AG04449 (cell line): ENCODE results near the gene SLC1A6.
"Not testable (repeated sequence)": the region's sequence is repeated elsewhere in the genome, so short reads cannot be mapped to it uniquely, and the experiment has no call there.

Experiments used
- CTCF ChIA-PET: fragments of 350-600 bp; formaldehyde crosslinking; extraction: SDS; loops from one replicate; lab custom pipeline; 2021; ENCODE audit warnings: antibody characterized with exemption; lab: Yijun Ruan, JAX
- POLR2A ChIA-PET: fragments of 400-600, 350-600 bp; formaldehyde crosslinking; extraction: SDS; loops from one replicate; lab custom pipeline; 2020; ENCODE audit warnings: antibody characterized with exemption, inconsistent platforms; lab: Yijun Ruan, JAX
- DNase-seq: peaks from one replicate; pipeline ENCODE4 v3.0.0-alpha.2; 2010; ENCODE audit warnings: low read depth, low spot score
- H3K4me3 ChIP-seq: 2 replicates; pipeline ENCODE4 v1.5.1; 2011; ENCODE audit warnings: low read depth, mild to moderate bottlenecking, control low read depth, low read length
- TF ChIP-seq, protein P1 (sequence below): IDR thresholded peaks from one replicate; pipeline ENCODE4 v1.5.1; 2011; ENCODE audit warnings: mild to moderate bottlenecking, moderate library complexity, low read length, control low read depth, inconsistent platforms; ENCODE audit not compliant: insufficient read depth; ENCODE audit errors: missing control alignments

The SLC1A6 gene

DNA sequence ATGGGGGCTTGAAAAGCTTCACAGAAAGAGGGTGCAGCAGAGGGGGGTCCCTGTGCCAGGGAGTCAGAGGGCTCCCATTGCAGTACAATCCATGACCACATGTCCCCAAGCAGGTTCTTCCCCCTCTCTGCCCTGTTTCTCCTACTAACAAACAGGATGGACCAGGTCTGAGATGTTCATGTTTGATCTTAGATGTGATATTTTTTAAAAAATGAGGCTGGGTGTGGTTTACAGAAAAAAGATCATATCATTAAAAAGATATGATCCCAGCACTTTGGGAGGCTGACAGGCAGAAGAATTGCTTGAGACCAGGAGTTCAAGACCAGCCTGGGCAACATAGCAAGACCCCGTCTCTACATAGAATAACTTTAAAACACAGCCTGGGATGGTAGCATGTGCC lies 29.2 kb downstream of the SLC1A6 start:
- TF ChIP-seq, protein P1, sequence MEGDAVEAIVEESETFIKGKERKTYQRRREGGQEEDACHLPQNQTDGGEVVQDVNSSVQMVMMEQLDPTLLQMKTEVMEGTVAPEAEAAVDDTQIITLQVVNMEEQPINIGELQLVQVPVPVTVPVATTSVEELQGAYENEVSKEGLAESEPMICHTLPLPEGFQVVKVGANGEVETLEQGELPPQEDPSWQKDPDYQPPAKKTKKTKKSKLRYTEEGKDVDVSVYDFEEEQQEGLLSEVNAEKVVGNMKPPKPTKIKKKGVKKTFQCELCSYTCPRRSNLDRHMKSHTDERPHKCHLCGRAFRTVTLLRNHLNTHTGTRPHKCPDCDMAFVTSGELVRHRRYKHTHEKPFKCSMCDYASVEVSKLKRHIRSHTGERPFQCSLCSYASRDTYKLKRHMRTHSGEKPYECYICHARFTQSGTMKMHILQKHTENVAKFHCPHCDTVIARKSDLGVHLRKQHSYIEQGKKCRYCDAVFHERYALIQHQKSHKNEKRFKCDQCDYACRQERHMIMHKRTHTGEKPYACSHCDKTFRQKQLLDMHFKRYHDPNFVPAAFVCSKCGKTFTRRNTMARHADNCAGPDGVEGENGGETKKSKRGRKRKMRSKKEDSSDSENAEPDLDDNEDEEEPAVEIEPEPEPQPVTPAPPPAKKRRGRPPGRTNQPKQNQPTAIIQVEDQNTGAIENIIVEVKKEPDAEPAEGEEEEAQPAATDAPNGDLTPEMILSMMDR = no peak
- no peak for DNase-seq
- POLR2A ChIA-PET = no interaction called here
- H3K4me3 ChIP-seq = no peak overlapping the region
- CTCF ChIA-PET = no interaction called here

DNA sequence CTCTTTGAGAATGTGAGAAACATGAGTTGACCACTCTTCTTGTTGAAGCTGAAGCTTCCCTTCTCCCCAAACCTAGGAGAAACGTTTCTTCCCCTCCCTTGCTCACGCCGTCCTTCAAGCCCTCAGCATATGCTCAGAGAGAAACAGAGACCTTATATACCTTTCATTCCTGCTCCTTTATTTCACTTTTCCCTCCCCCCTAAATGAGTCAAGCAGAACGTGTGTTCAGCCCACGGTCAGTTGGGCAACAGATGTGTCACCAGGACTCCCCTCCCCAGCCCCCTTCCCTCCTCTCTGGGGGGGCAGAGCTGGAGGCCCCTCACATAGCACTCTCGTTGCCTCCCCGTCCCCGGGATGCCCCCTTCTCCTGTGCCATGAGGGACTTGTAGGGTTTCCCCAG lies 29.8 kb downstream of the SLC1A6 start:
- ChIA-PET POLR2A (no interaction called here), CTCF (no interaction called here)
- H3K4me3 ChIP-seq = no peak overlapping the region
- TF ChIP-seq, protein P1 = no peak
- no peak for DNase-seq

- POLR2A ChIA-PET, CTCF ChIA-PET, DNase-seq, H3K4me3 ChIP-seq: not testable (repeated sequence)
Observed at GRCh38 chr19:14949413-14949812, 30.3 kb downstream of the SLC1A6 start.

DNA sequence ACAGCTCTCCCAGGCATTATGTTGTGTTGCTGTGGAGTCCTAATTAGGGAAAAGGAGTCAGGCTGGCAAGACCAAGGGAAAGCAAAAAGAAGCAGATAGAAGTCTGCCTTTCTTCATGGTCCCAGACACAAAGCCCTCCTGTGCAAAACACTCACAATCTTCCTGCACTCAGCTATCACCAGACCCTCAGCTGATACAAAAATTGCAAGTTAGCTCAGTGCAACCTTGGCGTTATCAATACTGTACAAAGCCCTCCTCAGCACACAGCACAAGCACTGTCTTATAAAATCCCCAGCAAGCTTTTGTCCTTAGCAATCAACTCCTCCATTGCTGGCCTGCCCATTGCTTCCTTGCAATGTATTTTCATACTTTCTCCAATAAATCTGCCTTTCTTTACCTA lies 35.2 kb downstream of the SLC1A6 start:
- CTCF ChIA-PET = no interaction called here
- TF ChIP-seq, protein P1 = no peak

GRCh38 chr19:14943601-14944000 lies 36.1 kb downstream of the SLC1A6 start:
- POLR2A ChIA-PET = no interaction called here
- TF ChIP-seq, protein P1 = no peak
- CTCF ChIA-PET = no interaction called here
- no peak for DNase-seq
- H3K4me3 ChIP-seq = no peak overlapping the region

More for the DNA sequence above, 35.2 kb downstream of the SLC1A6 start:
- no peak overlapping the region for H3K4me3 ChIP-seq
- DNase-seq = no peak
- POLR2A ChIA-PET = no interaction called here

DNA sequence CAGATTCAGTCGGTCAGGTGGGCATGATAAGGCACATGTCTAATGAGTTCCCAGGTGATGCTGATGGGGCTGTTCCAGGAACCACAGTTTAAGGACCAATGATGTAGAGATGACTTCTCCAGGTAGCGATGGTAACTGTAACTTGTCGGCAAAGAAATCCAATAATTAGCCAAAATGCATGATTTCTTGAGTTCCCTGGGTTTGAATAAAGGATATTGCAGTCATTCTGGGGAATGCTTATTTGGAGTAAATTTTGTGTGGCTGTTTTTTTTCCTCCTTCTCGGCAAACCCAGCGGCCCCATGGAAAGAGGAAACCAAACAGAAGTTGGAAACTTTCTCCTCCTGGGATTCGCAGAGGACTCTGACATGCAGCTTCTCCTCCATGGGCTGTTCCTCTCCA lies 38.5 kb downstream of the SLC1A6 start, which contains the start of gene OR7C2:
Gene OR7C2 (plus strand): TSS at position 301 of the 400 bp plus-strand sequence. CDS start 0 bp downstream, at position 301.
- no peak for DNase-seq
- TF ChIP-seq, protein P1 = no peak
- H3K4me3 ChIP-seq = no peak within 1 kb of the TSS
- ChIA-PET CTCF (no interaction called here), POLR2A (no interaction called here)

DNA sequence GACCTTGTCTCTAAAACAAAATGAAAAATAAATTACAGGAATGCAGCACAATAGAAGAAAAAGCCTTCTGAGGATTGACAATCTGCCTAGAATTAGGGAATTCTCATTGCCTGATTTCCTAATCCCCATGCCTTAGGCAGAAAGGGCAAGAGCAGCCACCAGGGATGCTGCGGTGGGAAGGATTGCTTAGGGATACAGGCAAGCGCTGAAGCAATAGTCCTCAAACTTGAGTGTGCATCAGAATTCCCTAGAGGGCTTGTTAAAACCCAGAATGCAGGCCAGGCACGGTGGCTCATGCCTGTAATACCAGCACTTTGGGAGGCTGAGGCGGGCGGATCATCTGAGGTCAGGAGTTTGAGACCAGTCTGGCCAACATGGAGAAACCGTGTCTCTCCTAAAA lies 39.4 kb downstream of the SLC1A6 start:
- POLR2A ChIA-PET = no interaction called here
- H3K4me3 ChIP-seq = no peak overlapping the region
- CTCF ChIA-PET = no interaction called here
- no peak for DNase-seq
- TF ChIP-seq, protein P1 = no peak
